GM12872 (cell line): ENCODE results near the gene CENPH.

Source experiments
- CTCF ChIP-seq: IDR thresholded peaks from 3 replicates; pipeline ENCODE4 v1.5.1; 2011; ENCODE audit warnings: low read depth, mild to moderate bottlenecking, low read length, moderate library complexity; ENCODE audit not compliant: insufficient read depth

The CENPH gene

GRCh38 chr5:69160651-69161050 lies 28.7 kb upstream of the CENPH start:
- no peak for TF ChIP-seq CTCF

DNA sequence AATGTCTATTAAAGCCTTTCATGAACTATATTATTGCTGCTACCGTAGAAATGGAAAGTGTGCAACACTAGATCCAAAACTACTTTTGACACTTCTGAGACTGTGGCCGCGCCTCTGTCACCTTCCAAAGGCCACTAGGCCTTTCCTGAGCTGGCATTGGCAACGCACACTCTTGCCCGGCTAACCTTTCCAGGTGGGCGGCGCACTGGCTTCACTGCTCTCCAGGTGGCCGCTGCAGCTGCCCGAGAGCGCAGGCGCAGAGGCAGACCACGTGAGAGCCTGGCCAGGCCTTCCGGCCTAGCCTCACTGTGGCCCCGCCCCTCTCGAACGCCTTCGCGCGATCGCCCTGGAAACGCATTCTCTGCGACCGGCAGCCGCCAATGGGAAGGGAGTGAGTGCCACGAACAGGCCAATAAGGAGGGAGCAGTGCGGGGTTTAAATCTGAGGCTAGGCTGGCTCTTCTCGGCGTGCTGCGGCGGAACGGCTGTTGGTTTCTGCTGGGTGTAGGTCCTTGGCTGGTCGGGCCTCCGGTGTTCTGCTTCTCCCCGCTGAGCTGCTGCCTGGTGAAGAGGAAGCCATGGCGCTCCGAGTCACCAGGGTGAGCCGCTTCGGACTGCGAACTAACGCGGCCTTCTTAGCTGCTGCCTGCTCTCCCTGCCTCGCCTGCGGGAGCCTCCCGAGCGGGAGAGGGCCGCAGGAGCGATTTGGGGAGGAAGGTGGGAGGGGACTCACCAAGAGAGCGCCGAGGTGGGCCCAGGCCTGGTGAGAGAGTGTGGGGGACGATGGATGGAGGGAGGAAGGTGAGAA lies 22.5 kb upstream of the CENPH start, which contains the start of gene CCNB1:
Gene CCNB1, plus strand, starts transcription at position 465 of the 807 bp plus-strand sequence. Its CDS starts 113 bp downstream, at position 578.
- TF ChIP-seq CTCF = no peak

DNA sequence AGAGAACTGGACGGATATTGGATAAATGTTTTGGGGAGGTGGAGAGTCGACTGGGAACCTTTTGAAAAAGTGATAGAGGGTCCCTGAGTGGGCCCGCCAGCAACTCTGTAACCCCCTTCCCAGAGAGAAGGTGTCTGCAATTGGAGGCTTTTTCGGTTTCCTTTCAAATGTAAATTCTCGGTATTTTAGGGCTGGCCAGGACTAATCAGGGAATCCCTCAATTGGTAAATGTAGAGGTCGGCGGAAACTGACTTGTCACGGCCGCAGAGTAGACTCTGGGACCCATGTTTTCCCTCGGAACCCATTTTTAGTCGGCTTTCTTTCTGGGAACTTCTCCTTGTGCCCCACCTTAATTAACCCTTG lies 21.9 kb upstream of the CENPH start:
- TF ChIP-seq CTCF = no peak

GRCh38 chr5:69167929-69168328 lies 21.5 kb upstream of the CENPH start:
- TF ChIP-seq CTCF = no peak

DNA sequence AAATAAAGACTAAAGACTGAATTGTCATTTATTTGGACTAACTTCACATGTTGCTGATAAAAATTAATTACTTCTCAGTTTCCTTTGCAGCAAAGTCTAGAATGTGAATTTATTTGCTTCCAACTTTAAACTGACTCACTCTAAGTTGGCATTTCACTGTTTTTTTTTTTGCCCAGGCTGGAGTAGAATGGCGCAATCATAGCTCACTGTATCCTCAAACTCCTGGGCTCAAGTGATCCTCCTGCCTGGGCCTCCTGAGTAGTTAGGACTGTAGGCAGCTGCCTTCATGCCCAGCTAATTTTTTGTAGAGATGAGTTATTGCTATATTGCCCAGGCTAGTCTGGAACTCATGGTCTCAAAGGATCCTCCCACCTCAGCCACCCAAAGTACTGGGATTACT lies 18.9 kb upstream of the CENPH start:
- no peak for TF ChIP-seq CTCF

GRCh38 chr5:69170969-69171368 lies 18.4 kb upstream of the CENPH start:
- TF ChIP-seq CTCF = no peak

DNA sequence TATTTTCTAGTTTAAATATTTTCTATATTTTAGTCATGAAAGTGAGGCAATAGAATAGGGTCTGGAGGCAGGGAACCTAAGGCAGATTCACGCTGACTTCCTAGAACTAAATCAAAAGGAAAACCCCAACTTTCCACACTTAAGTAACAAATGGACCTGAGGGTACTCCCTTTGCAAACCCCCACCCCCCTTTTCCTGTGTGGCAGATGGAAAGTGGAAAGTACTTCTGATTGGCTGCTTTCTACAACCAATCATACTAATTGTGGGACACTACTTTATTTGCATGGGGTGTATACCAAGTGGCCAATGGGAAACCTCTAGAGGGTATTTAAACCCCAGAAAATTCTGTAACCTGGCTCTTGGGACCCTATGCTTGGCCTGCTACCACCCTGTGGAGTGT lies 4.8 kb upstream of the CENPH start:
- TF ChIP-seq CTCF = no peak
